C4-2B (cell line): Measurements from ENCODE around the gene MAD2L2.

Experiments used
- CTCF ChIP-seq: fragments of 450-650 bp; conservative IDR thresholded peaks from 2 replicates; pipeline ENCODE4 v1.5.1; 2017; ENCODE audit warnings: mild to moderate bottlenecking
- ZFX ChIP-seq: fragments of 450-650 bp; IDR thresholded peaks from 2 replicates; pipeline ENCODE4 v1.6.1; 2017

GRCh38 chr1:11652203-11652780 is 28.7 kb downstream of the MAD2L2 start:
- TF ChIP-seq CTCF (no peak), ZFX (no peak)
